ENCODE data around the gene MRPS6. TPM values are rescaled to one million over a fixed set of nuclear protein-coding genes. Genes with fewer than 3 reads are reported as not detected.

Gene MRPS6
- total and polyA plus RNA-seq, 2 of the 13 experiments (the other 11 are each of a cell fraction or from before 2014, with no cell fraction given): 14.2 to 26.9 TPM

- Histone ChIP-seq H3K4me2 (ENCODE audit: low read depth, low read length) (peak overlapping the region; percentile 65), H2AFZ (ENCODE audit: low read length) (peak overlapping the region; percentile 85), H3K36me3 (replicated peaks in 1 of 2; ENCODE audit: control insufficient read depth in 1 of 2, insufficient read depth in 2 of 2, low read length in 2 of 2) (no peaks in the 10 kb centered on the region), H3K4me1 (ENCODE audit: insufficient read depth, low read length) (peaks cover 46% of the 10 kb centered on the region), H3K9ac (ENCODE audit: insufficient read depth, low read depth, low read length) (peak overlapping the region; percentile 19; the same call in 1 of the 2 replicates), H3K27ac (ENCODE audit: extremely low read length, insufficient read depth, low read length) (no peak overlapping the region), H3K27me3 (ENCODE audit: control insufficient read depth in 1 of 2, insufficient read depth in 2 of 2, low read length in 2 of 2) (0 out of 5 replicates have a peak, but pooled peaks cover 0 to 5% of the 10 kb centered on the region in 2 experiments), H3K4me3 (replicated peaks in 1 of 3; ENCODE audit: insufficient read depth in 1 of 3, low read depth in 2 of 3, low read length in 3 of 3) (peak overlapping the region in 1 of 3 experiments; percentile 41; a peak in 1 of 6 replicates), H4K20me1 (ENCODE audit: insufficient read depth, low read length) (peaks cover 7% of the 10 kb centered on the region), H3K79me2 (ENCODE audit: insufficient read depth, low read length) (peaks cover 14% of the 10 kb centered on the region), H3K9me3 (ENCODE audit: low read length) (no peaks in the 10 kb centered on the region)
- intact Hi-C loops (cut with micrococcal nuclease; ENCODE audit: unreplicated experiment) (loop anchor here (2.0 to 5.0 kb wide), 2 partner anchors 150 to 276 kb away; no protein-coding TSS in a partner anchor), in situ Hi-C loops (cut with HindIII; ENCODE audit: extremely low pct_ligation_motif_present, low pct_unique_long_range_greater_than_20kb) (loop anchor here (5.0 to 10.0 kb wide), 2 partner anchors 132 to 150 kb away; no protein-coding TSS in a partner anchor)
- CTCF ChIA-PET (ENCODE audit: low intra/inter-chr PET ratio, low total read pairs): no interaction called here
- POLR2A ChIA-PET: interaction anchor here (0.8 to 1.3 kb wide), 3 partner anchors 14 to 169 kb away, joined by 3 to 5 read pairs (median 3); no protein-coding TSS in a partner anchor
- WGBS (ENCODE audit: low lambda C conversion rate): 74% methylated on average over 15 of the region's 32 CpGs
- no TSS peak for BruUV-seq (replicated peaks)
- ATAC-seq: peak; percentile 11
- FAIRE-seq: no peak
- no peak for DNase-seq (ENCODE audit: low spot score)
- TF ChIP-seq NR2C2 (CRISPR knock-in tag; IDR thresholded peaks at IDR 0.05; ENCODE audit: borderline replicate concordance) (peak; percentile 10; the same call in 1 of the 2 replicates), ZNF724P (CRISPR knock-in tag; IDR thresholded peaks at IDR 0.05; ENCODE audit: borderline replicate concordance) (0 out of 2 replicates have a peak, but pooled peaks have one; percentile 1), SMAD9 (CRISPR knock-in tag; IDR thresholded peaks at IDR 0.05) (no peak), ZC3H13 (CRISPR knock-in tag; IDR thresholded peaks at IDR 0.05) (0 out of 2 replicates have a peak, but pooled peaks have one; percentile 5), HNRNPL (IDR thresholded peaks at IDR 0.05; ENCODE audit: low read depth, low read length) (peak; percentile 76; the same call in 1 of the 2 replicates), ZFX (CRISPR knock-in tag; IDR thresholded peaks at IDR 0.05; ENCODE audit: low read depth) (peak; percentile 57; the same call in 1 of the 2 replicates), SRY (CRISPR knock-in tag; IDR thresholded peaks at IDR 0.05) (0 out of 2 replicates have a peak, but pooled peaks have one; percentile 26), ZNF280D (CRISPR knock-in tag; IDR thresholded peaks at IDR 0.05) (no peak), RBM39 (IDR thresholded peaks at IDR 0.05; ENCODE audit: low read depth, low read length, poor library complexity, severe bottlenecking) (peak; percentile 14), MAFG (CRISPR knock-in tag; IDR thresholded peaks at IDR 0.05) (peak; percentile 41; the same call in 1 of the 2 replicates), NONO (IDR thresholded peaks at IDR 0.05) (no peak), NONO (CRISPR knock-in tag; conservative IDR thresholded peaks at IDR 0.05) (0 out of 2 replicates have a peak, but pooled peaks have one; percentile 13), ISL2 (CRISPR knock-in tag; IDR thresholded peaks at IDR 0.05) (0 out of 2 replicates have a peak, but pooled peaks have one; percentile 6), ZNF614 (CRISPR knock-in tag; IDR thresholded peaks at IDR 0.05; ENCODE audit: borderline replicate concordance) (no peak), ZFY (CRISPR knock-in tag; IDR thresholded peaks at IDR 0.05) (peak; percentile 41; the same call in 1 of the 2 replicates), ZNF468 (CRISPR knock-in tag; IDR thresholded peaks at IDR 0.05) (0 out of 2 replicates have a peak, but pooled peaks have one; percentile 31), ZBTB7B (CRISPR knock-in tag; IDR thresholded peaks at IDR 0.05) (no peak), AGO2 (optimal IDR thresholded peaks at IDR 0.05; ENCODE audit: low read depth, low read length) (peak; percentile 34)
These were observed 990 bp upstream of the MRPS6 start for GRCh38 chr21:34072145-34073031.

All from HepG2 (cell line).